Measurements from ENCODE around the gene TPX2. TPM values are rescaled to one million over a fixed set of nuclear protein-coding genes. Genes with fewer than 3 reads are reported as not detected.
A peak's percentile ranks its signal among the peaks of the same experiment; 100 is the strongest.
"Not testable (repeated sequence)": the region's sequence is repeated elsewhere in the genome, so short reads cannot be mapped to it uniquely, and the experiment has no call there.

Gene TPX2
- polyA plus RNA-seq, 1 donor from 2014 or later = 0.49 TPM

- H3K27ac Mint-ChIP-seq = peak overlapping the region; percentile 46 to 94 (median 63)
- H3K36me3 Mint-ChIP-seq = peaks cover 5% of the 10 kb centered on the region
- no peaks in the 10 kb centered on the region for H3K27me3 Mint-ChIP-seq
- H3K4me1 Mint-ChIP-seq = peaks cover 37 to 45% (median 39%) of the 10 kb centered on the region in 3 donors
- no peaks in the 10 kb centered on the region for H3K9me3 Mint-ChIP-seq
- peak overlapping the region; percentile 71 to 98 (median 92) for H3K4me3 Mint-ChIP-seq
Measured at GRCh38 chr20:31723069-31723318, 16.1 kb upstream of the TPX2 start.

- Mint-ChIP-seq H3K27ac (peak overlapping the region; percentile 46 to 97 (median 63)), H3K9me3 (no peaks in the 10 kb centered on the region), H3K4me1 (peaks cover 35 to 45% (median 38%) of the 10 kb centered on the region in 3 donors), H3K27me3 (no peaks in the 10 kb centered on the region), H3K4me3 (peak overlapping the region; percentile 71 to 98 (median 92)), H3K36me3 (peaks cover 5% of the 10 kb centered on the region)
Measured at GRCh38 chr20:31723319-31724078, 15.6 kb upstream of the TPX2 start.

DNA sequence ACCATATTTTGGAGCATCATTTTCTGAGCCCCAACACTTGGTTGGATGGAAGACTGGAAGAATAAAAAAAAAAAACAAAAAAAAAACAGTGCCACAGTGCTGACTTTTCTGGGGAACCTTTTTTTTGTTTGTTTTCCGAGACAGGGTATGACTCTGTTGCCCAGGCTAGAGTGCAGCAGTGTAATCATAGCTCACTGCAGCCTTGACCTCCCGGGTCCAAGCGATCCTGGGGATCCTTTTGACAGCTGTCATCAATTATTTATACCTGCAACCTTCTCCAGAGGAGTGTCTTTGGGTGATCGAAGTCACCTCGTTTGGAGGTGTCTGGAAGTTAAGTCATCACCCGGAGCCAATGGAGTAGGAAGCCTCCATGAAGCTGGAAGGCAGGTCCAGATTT is 7.8 kb upstream of the TPX2 start:
- Mint-ChIP-seq H3K36me3 (peaks cover 1% of the 10 kb centered on the region), H3K27ac (no peak overlapping the region), H3K4me1 (peaks cover 0 to 2% (median 0%) of the 10 kb centered on the region in 3 donors), H3K4me3 (no peak overlapping the region), H3K27me3 (no peaks in the 10 kb centered on the region), H3K9me3 (no peaks in the 10 kb centered on the region)

GRCh38 chr20:31739550-31739977 is 474 bp downstream of the TPX2 start:
- Mint-ChIP-seq H3K36me3 (peaks cover 1% of the 10 kb centered on the region), H3K9me3 (no peaks in the 10 kb centered on the region), H3K27ac (no peak overlapping the region), H3K4me3 (no peak overlapping the region), H3K4me1 (no peaks in the 10 kb centered on the region), H3K27me3 (no peaks in the 10 kb centered on the region)

DNA sequence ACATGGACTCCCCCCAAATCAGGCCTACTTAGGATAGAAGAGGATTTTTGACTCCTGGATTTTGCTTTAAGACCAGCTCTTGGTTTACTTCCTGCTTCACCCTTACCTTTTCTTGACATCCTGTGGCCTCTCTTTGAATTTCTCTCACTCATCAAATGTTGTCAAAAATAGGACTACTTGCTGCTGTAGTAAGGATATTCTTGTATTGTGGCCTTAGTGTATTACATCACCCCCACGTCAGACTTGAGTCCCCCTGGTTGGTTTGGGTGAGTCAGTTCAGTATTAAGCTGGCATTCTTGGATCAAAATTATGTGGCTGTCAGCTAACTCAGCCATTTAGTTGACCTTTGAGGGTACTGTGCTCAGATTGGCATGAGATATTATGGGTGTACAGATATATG is 1.1 kb downstream of the TPX2 start:
- no peaks in the 10 kb centered on the region for H3K9me3 Mint-ChIP-seq
- no peaks in the 10 kb centered on the region for H3K4me1 Mint-ChIP-seq

DNA sequence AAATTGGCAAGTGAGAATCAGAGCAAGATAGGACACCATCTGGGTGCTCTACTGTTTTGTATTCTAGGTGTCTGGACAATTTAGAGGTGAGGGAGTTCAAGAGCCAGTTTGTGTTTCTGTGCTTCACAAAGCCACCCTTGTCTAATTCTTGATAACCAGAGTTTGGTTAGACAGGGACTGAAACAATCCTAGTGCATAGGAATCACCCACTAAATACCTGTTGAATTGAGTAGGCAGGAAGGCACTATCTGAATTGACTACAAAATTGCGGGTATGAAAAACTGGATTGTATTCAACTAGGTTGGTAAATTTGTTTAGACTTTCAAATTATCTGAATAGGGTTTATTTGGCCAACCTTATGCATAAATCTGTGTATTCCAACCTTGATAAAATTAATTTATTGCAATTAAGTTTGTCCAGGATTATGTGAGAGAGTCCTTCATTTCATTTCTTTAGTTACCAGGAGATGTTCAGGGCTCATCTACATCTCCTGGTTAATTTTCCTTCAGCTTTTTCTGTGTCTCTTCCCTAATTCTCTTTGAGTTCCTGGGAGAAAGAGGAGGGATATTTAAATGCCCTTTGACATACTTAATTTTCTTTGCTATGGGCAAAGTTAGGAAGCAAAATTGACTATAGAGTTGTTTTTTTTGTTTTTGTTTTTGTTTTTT is 1.7 kb downstream of the TPX2 start:
- Mint-ChIP-seq H3K4me3 (no peak overlapping the region), H3K27me3 (no peaks in the 10 kb centered on the region), H3K27ac (no peak overlapping the region), H3K36me3 (peaks cover 1% of the 10 kb centered on the region), H3K4me1 (peaks cover 0 to 1% (median 0%) of the 10 kb centered on the region in 3 donors), H3K9me3 (no peaks in the 10 kb centered on the region)

More for the DNA sequence above, 1.1 kb downstream of the TPX2 start:
- Mint-ChIP-seq H3K4me3 (no peak overlapping the region), H3K27me3 (no peaks in the 10 kb centered on the region), H3K36me3 (peaks cover 1% of the 10 kb centered on the region), H3K27ac (no peak overlapping the region)

- Mint-ChIP-seq H3K27me3 (no peaks in the 10 kb centered on the region), H3K36me3 (peaks cover 1% of the 10 kb centered on the region), H3K27ac (no peak overlapping the region), H3K9me3 (no peaks in the 10 kb centered on the region), H3K4me3 (no peak overlapping the region), H3K4me1 (peaks cover 1 to 5% (median 2%) of the 10 kb centered on the region in 3 donors)
Measured at GRCh38 chr20:31746068-31746878, 7.2 kb downstream of the TPX2 start.

DNA sequence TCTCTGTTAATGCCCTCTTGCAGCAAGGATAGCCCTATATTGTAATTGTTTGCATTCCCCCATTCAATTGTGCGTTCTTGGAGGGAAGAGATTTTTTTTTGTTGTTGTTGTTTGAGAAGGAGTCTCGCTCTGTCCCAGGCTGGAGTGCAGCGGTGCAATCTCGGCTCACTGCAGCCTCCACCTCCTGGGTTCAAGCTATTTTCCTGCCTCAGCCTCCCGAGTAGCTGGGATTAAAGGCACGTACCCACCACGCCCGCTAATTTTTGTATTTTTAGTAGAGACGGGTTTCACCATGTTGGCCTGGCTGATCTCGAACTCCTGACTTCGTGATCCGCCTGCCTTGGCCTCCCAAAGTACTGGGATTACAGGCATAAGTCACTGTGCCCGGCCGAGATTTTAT is 7.9 kb downstream of the TPX2 start:
- not testable (repeated sequence) for H3K4me3 Mint-ChIP-seq, H3K36me3 Mint-ChIP-seq, H3K4me1 Mint-ChIP-seq, H3K27ac Mint-ChIP-seq, H3K27me3 Mint-ChIP-seq, H3K9me3 Mint-ChIP-seq

DNA sequence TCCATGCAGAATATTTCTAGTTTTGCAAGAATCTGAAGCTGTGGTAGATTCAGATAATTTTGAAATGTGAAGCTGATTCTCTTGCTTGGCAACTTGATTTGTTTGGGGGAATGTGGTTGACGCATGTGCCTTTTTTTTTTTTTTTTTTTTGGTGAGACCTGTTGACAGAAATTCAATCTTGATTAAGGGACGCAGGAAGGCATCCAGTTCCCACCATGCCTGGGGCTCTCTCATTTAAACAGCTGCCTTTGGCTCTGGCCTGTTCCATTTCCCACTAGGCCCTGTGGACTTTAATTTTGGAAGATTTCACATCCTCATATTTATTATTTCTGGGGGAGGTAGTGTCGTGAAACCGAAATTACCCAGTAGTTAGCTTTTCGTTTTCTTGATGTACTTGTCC is 8.6 kb downstream of the TPX2 start:
- H3K4me1 Mint-ChIP-seq = peaks cover 1 to 5% (median 2%) of the 10 kb centered on the region in 3 donors
- H3K36me3 Mint-ChIP-seq = no peaks in the 10 kb centered on the region
- H3K27me3 Mint-ChIP-seq = no peaks in the 10 kb centered on the region
- H3K9me3 Mint-ChIP-seq = no peaks in the 10 kb centered on the region
- H3K4me3 Mint-ChIP-seq = peak overlapping the region in 1 of 4 donors; percentile 61
- no peak overlapping the region for H3K27ac Mint-ChIP-seq

GRCh38 chr20:31749223-31749622 is 10.1 kb downstream of the TPX2 start:
- no peaks in the 10 kb centered on the region for H3K36me3 Mint-ChIP-seq
- H3K27me3 Mint-ChIP-seq = no peaks in the 10 kb centered on the region
- H3K9me3 Mint-ChIP-seq = no peaks in the 10 kb centered on the region

GRCh38 chr20:31751126-31751525 is 12.0 kb downstream of the TPX2 start:
- no peaks in the 10 kb centered on the region for H3K36me3 Mint-ChIP-seq
- no peaks in the 10 kb centered on the region for H3K9me3 Mint-ChIP-seq
- no peaks in the 10 kb centered on the region for H3K27me3 Mint-ChIP-seq
- no peak overlapping the region for H3K4me3 Mint-ChIP-seq
- peaks cover 2 to 9% (median 2%) of the 10 kb centered on the region in 3 donors for H3K4me1 Mint-ChIP-seq
- H3K27ac Mint-ChIP-seq = no peak overlapping the region

More at GRCh38 chr20:31749223-31749622, 10.1 kb downstream of the TPX2 start:
- no peak overlapping the region for H3K27ac Mint-ChIP-seq
- H3K4me3 Mint-ChIP-seq = no peak overlapping the region
- peaks cover 2 to 5% (median 3%) of the 10 kb centered on the region in 3 donors for H3K4me1 Mint-ChIP-seq

- Mint-ChIP-seq H3K9me3 (no peaks in the 10 kb centered on the region), H3K36me3 (no peaks in the 10 kb centered on the region), H3K4me3 (no peak overlapping the region), H3K27me3 (no peaks in the 10 kb centered on the region), H3K4me1 (peaks cover 0 to 5% (median 2%) of the 10 kb centered on the region in 3 donors), H3K27ac (peak overlapping the region in 1 of 3 donors; percentile 10)
Measured at GRCh38 chr20:31757254-31757653, 18.2 kb downstream of the TPX2 start.

DNA sequence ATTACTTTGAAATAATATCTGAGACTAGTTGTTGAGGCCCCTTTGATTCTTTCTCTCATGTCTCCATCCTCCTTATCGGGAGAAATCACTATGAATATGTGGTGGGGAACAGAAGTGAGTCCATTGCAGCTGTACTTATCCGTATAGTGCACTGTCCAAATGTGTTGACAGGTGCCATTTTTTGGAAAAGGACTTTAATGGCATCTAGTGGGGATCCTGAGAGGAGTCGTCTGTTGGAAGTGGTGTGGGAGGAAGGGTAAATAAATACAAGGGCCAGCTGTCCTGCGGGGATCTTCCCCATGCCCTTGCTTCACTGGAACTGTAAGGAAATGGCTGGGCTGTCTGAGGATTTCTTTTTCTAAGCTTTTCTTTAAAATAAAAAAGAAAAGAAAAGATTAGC is 19.4 kb downstream of the TPX2 start:
- Mint-ChIP-seq H3K36me3 (no peaks in the 10 kb centered on the region), H3K9me3 (no peaks in the 10 kb centered on the region), H3K27ac (no peak overlapping the region), H3K4me1 (peaks cover 0 to 5% (median 0%) of the 10 kb centered on the region in 3 donors), H3K4me3 (no peak overlapping the region), H3K27me3 (no peaks in the 10 kb centered on the region)

- Mint-ChIP-seq H3K27me3 (no peaks in the 10 kb centered on the region), H3K4me3 (no peak overlapping the region), H3K27ac (peak overlapping the region in 1 of 3 donors; percentile 57), H3K36me3 (no peaks in the 10 kb centered on the region), H3K9me3 (no peaks in the 10 kb centered on the region), H3K4me1 (peaks cover 0 to 5% (median 0%) of the 10 kb centered on the region in 3 donors)
Measured at GRCh38 chr20:31758991-31759390, 19.9 kb downstream of the TPX2 start.

DNA sequence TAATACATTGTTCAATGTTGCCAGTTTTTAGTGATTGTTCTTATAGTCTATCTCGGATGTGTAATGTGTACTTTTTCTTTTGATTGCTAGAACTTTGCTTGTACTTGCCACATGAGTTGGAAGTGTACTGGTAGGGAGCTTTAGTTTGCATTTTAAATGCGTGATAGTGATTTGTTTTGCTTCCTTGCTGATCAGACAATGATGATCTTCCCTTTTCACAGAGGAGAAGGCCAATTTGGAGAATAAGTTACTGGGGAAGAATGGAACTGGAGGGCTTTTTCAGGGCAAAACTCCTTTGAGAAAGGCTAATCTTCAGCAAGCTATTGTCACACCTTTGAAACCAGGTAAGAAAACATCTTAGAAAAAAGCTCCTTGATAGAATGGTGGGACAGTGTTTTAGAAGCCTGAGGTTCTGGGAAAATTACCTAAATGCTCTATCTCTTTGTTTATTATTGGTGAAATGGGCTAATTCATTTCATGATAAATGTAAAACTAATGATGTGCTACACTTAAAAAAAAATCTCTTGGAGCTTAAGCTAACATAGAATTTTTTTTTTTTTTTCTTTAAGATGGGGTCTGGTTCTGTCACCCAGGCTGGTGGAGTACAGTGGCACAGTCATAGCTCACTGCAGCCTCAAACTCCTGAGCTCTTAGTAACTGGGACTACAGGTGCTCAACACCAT is 20.9 kb downstream of the TPX2 start:
- Mint-ChIP-seq H3K27me3 (no peaks in the 10 kb centered on the region), H3K9me3 (no peaks in the 10 kb centered on the region), H3K4me3 (peak overlapping the region in 1 of 4 donors; percentile 10), H3K4me1 (peaks cover 0 to 5% (median 0%) of the 10 kb centered on the region in 3 donors), H3K36me3 (no peaks in the 10 kb centered on the region), H3K27ac (no peak overlapping the region)
